ENCODE results near the gene SHOC2. TPM values are rescaled to one million over a fixed set of nuclear protein-coding genes. Genes with fewer than 3 reads are reported as not detected.

Gene SHOC2
- total RNA-seq, 1 donor from 2014 or later: 30.1 TPM

DNA sequence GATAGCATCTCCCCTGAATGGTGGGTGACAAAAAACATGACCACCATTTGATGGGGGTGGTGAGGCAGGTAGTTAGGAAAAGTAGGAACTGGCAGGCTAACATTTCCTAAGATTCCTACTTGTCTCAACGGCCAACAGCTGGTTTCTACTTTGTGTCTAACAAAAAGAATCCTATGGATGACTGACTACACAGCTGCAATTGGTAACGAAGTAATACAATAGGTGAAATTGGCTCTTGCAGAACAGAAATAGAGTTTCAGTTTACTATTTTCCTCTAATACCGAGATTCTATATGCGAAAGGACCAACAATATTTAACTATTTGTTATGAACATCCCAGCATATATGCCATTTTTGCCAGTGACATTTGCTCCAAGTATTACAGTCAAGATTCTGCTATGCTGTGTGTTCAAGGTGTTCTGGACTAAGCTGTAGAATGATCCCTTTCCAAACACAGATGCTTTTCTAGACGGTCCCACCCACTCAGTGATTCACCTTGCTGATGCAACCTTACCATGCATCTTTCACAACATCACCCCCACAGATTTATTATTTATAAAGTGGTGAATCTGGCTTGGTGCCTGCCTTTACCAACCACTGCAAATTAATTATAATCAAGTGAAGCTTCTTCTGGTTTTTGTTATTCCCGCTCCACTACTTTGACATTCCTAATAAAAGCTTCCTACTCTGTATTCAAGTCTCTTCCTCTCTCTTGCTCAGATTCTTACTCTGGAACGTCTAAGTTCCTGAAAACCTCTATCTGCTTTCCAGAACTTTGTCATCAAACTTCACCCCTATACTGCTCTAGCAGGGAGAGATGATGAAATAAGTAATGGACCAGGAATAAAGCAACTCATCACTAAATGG, 17.2 kb upstream of the SHOC2 start:
- no peak overlapping the region for H3K4me3 Mint-ChIP-seq
- H3K4me1 Mint-ChIP-seq: no peaks in the 10 kb centered on the region
- no peaks in the 10 kb centered on the region for H3K9me3 Mint-ChIP-seq

DNA sequence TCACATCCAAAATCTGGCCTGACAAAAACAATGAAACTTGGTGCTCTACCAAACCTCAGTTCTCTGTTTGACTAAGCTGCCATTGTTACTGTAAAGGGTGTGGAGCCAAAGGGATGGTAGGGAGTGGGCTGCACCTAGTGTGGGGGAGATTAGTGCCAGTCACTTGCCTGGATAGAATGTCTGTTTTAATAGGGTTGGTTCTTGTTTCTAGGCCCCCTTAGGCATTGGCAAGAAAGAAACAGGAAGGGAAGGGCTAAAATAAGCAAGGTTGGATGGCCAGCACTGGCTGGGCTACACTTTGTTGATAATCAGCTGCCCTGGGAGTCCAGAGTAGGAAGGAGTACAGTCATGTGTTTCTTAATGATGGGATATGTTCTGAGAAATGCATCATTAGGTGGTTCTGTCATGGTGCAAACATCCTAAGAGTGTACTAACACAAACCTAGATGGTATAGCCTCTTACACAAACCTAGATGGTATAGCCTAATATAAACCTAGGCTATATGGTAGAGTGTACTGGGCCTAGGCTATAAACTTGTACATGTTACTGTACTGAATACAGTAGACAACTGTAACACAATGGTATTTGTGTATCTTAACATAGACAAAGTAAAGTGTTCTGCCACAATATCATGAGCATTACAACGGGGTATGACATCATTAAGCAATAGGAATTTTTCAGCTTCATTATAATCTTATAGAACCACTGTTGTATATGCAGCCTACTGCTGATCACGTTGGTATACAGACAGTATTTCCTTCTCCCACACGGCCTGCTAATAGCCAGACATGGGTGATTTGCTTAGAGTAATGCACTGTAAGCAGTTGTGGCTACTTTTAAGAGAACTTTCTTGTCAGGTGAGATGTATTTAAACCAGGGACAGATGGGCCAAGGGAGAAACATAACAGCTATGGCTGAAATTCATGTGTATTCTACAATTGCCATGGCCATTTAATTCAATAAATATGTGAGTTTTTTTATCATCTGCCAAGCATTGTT, 15.8 kb upstream of the SHOC2 start:
- Mint-ChIP-seq H3K27me3 (ENCODE audit: low read depth) (no peaks in the 10 kb centered on the region), H3K9me3 (no peaks in the 10 kb centered on the region), H3K4me3 (no peak overlapping the region), H3K4me1 (no peaks in the 10 kb centered on the region), H3K27ac (ENCODE audit: unreplicated experiment) (no peak overlapping the region), H3K36me3 (ENCODE audit: low read depth) (peaks cover 3% of the 10 kb centered on the region)
- DNase-seq (ENCODE audit: low read depth, low spot score): no peak
- TF ChIP-seq, protein P1, sequence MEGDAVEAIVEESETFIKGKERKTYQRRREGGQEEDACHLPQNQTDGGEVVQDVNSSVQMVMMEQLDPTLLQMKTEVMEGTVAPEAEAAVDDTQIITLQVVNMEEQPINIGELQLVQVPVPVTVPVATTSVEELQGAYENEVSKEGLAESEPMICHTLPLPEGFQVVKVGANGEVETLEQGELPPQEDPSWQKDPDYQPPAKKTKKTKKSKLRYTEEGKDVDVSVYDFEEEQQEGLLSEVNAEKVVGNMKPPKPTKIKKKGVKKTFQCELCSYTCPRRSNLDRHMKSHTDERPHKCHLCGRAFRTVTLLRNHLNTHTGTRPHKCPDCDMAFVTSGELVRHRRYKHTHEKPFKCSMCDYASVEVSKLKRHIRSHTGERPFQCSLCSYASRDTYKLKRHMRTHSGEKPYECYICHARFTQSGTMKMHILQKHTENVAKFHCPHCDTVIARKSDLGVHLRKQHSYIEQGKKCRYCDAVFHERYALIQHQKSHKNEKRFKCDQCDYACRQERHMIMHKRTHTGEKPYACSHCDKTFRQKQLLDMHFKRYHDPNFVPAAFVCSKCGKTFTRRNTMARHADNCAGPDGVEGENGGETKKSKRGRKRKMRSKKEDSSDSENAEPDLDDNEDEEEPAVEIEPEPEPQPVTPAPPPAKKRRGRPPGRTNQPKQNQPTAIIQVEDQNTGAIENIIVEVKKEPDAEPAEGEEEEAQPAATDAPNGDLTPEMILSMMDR (conservative IDR thresholded peaks at IDR 0.05): no peak

More for the DNA sequence above, 17.2 kb upstream of the SHOC2 start:
- DNase-seq (ENCODE audit: low read depth, low spot score): no peak
- Mint-ChIP-seq H3K27me3 (ENCODE audit: low read depth) (no peaks in the 10 kb centered on the region), H3K36me3 (ENCODE audit: low read depth) (peaks cover 3% of the 10 kb centered on the region), H3K27ac (ENCODE audit: unreplicated experiment) (no peak overlapping the region)
- TF ChIP-seq, protein P1 (conservative IDR thresholded peaks at IDR 0.05): no peak

DNA sequence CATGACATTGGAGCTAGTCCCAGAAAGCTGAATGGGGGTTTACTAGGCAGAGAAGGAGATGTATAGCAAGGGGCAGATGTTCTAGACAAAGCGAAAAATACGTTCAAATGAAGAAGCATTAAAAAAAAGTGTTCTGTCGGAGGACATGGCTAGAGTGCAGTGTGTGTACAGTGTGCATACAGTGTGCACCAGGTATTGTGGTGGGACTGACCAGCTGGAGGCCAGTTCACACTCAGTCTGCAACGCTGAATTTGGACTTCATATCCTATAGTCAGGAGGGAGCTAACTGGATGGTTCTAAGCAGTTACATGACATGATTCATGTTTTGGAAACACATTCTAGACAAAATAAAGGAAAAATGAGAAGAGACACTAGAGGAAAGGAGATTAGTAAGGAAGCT, 9.3 kb upstream of the SHOC2 start:
- no peak for DNase-seq (ENCODE audit: low read depth, low spot score)
- Mint-ChIP-seq H3K27me3 (ENCODE audit: low read depth) (no peaks in the 10 kb centered on the region), H3K4me1 (no peaks in the 10 kb centered on the region), H3K27ac (ENCODE audit: unreplicated experiment) (peak overlapping the region; percentile 12), H3K36me3 (ENCODE audit: low read depth) (no peaks in the 10 kb centered on the region), H3K4me3 (no peak overlapping the region), H3K9me3 (no peaks in the 10 kb centered on the region)
- TF ChIP-seq, protein P1 (conservative IDR thresholded peaks at IDR 0.05): no peak

DNA sequence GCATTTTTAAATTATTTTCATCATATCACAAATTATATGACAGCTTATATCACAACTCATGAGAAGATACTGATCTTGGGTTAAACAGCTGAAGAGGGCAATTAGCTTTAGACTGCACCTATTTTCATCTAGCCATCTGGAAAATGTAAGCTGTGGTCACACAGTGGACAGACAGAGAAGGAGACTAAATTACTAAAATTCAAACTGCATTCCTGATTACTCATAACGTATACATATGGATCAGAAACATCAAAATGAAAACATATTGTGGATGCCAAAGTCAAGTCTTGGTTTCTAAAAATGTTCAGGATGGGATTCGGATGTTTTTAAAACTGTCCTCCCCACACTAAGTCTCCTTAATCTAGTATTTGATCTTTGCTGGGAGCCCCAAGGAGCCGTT, 7.0 kb upstream of the SHOC2 start:
- no peaks in the 10 kb centered on the region for H3K36me3 Mint-ChIP-seq (ENCODE audit: low read depth)
- TF ChIP-seq, protein P1 (conservative IDR thresholded peaks at IDR 0.05): no peak

DNA sequence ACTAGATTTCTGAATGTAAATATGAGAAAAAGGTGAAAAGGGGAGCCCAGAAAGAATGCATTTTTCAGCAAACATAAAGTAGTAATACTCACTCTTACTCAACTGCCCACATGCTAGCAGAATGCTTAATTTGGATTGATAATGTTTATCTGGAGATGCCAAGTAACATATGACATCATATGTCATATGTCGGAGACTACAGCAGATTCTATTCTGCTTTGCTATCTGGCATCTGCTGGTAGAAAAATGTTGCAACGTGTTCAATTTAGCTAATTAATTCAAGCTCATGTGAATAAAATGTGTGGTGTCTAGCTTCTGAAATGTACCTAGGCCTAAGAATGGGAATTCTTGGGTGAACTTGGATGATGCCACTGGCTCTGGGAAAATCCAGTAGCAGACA, 5.0 kb upstream of the SHOC2 start:
- Mint-ChIP-seq H3K27me3 (ENCODE audit: low read depth) (no peaks in the 10 kb centered on the region), H3K27ac (ENCODE audit: unreplicated experiment) (no peak overlapping the region), H3K4me1 (peaks cover 19% of the 10 kb centered on the region), H3K36me3 (ENCODE audit: low read depth) (no peaks in the 10 kb centered on the region), H3K4me3 (peak overlapping the region; percentile 38), H3K9me3 (no peaks in the 10 kb centered on the region)
- TF ChIP-seq, protein P1 (conservative IDR thresholded peaks at IDR 0.05): no peak
- no peak for DNase-seq (ENCODE audit: low read depth, low spot score)

More for the DNA sequence above, 7.0 kb upstream of the SHOC2 start:
- DNase-seq (ENCODE audit: low read depth, low spot score): no peak
- H3K9me3 Mint-ChIP-seq: no peaks in the 10 kb centered on the region
- H3K27ac Mint-ChIP-seq (ENCODE audit: unreplicated experiment): no peak overlapping the region
- peaks cover 10% of the 10 kb centered on the region for H3K4me1 Mint-ChIP-seq
- no peak overlapping the region for H3K4me3 Mint-ChIP-seq
- no peaks in the 10 kb centered on the region for H3K27me3 Mint-ChIP-seq (ENCODE audit: low read depth)

All from neural crest cell (in vitro differentiated cells).